Medulla oblongata (tissue), 1 donor: ENCODE data around the gene TRABD2B.
A peak's percentile ranks its signal among the peaks of the same experiment; 100 is the strongest.

ENCODE experiments used
- DNase-seq: peaks from one replicate; pipeline ENCODE4 v3.0.0-alpha.2; 2015; ENCODE audit errors: extremely low spot score

Gene TRABD2B

DNA sequence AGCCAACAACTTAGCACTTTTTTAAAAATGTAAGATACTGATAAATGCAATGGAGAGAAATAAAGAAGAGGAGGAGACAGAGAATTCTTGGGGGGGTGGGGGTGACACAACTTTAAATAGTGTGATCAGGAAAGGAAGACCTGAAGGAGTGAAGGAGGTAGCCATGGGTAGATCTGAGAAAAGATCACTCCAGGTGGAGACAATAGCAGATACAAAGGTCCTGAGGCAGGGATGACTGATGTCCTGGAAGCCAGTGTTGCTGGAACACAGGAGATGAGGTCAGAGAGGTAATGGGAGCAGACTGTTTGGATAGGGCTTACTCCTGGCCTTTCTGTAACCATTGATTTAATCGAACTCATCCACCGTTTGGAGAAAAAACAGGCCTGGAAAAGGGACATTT lies 24.6 kb upstream of the TRABD2B start:
- DNase-seq, result no peak

DNA sequence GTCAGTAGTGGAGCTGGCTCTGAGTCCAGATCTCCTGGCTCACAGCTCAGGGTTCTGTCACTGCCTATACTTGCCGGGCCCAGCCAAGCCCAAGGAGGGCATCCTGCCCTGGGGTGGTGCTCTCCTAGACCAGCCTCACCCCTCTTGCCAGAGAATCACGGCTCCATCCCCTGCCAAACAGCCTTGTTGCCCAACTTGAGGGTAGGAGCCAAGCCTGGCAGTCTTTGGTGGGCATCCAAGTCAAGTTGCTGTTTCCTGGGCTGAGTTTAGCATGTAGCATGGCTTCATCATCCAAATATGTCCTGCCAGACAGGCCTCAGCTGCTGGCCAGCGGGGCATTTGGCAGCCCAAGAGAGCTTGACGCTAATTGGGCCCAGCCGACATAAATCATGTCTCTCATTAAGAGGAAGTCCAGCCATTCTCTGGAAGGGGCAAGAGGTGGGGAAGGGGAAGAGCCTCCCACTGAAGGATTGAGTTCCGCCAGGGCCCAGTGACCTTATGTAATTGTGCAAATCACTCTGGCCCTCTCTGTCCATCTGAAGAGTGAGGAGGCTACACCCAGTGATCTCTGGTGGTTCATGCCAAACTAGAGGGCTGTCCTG lies 22.6 kb upstream of the TRABD2B start:
- peak; percentile 64 for DNase-seq

DNA sequence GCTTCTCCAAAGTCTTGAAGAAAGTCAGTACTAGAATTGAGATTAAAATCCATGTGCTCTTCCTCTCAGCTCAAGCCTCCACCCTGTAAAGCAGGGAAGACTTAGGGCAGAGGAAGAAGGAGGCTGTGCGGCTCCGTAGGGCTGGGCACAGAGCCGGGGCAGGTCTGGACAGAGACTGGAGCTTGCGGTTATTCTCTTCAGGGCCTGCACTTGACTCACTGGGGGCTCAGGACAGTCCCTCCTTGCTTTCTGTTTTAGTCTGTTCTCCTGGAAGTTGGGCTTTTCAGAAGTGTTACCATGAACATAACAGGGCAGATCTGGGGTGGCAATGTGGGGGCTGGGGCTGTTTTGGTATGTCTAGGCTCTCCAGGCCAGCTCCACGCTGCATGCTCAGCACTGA lies 21.6 kb upstream of the TRABD2B start:
- no peak for DNase-seq

DNA sequence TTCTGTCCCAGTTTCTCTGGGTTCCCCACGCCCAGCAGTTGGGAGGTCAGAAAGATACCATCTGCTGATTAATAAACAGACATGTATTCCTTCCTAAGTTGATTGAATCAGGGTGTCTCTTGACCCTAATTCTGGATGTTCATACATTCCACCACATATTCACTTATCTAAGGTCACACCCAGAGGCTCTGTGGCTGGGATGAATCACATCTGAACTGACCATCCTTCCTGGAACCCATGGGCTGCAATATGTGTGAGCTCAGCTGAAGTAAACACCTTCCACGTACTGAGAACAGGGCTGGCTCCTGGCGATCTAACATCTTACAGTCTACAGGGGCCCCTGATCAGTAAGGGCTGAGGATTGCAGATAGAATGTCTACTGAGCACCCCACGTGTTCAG lies 20.5 kb upstream of the TRABD2B start:
- DNase-seq, result no peak

DNA sequence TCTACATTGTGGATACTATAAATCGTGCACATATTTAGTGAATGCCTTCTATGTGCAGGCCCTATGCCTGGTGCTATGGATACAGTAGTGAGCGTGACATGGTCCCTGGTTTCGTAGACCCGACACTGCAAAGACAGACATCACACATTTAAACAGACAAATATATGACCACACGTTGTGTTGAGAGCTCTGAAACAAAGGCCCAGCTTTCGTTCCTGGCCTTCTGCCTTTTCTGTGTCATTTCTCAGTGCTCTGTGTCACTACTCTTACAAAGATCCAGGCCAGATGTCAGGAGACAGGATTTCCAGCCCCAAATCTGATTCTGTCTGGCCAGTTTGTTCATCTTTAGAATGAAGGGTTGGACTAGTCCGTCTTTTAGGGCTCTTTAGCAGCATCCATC lies 19.3 kb upstream of the TRABD2B start:
- no peak for DNase-seq

DNA sequence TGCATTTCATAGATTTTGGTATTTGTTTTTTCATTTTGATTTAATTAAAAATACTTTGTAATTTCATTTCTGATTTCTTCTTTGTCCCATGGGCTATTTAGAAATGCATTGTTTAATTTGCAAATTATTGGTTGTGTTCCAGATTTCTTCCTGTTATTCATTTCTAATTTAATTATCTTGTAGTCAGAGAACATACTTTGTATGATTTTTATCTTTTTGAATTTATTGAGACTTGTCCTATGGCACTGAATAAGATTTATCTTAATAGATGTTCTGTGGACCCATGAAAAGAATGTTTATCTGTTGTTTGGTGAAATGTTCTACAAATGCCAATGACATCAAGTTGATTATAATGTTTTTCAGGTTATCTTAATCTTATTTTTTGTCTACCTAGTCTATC lies 16.1 kb upstream of the TRABD2B start:
- DNase-seq, result no peak

DNA sequence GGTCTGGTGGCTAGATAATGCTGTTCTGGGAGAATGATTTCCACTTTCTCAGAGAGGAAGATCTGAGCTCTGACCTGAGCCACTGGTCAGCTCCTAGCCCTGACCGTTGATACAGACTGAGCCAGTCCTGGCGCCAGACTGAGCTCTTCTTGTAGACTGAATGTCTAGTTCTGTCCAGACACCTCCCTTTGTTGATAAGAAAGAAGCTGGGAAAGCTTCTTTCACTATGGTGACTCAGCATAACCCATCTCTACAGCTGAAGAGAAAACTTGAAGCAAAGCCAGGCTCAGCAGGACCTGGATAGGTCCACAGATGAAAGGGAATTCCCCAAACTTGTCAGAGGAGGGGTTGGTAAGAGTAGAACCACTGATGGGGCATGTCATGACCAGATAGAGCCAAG lies 9.9 kb upstream of the TRABD2B start:
- no peak for DNase-seq

DNA sequence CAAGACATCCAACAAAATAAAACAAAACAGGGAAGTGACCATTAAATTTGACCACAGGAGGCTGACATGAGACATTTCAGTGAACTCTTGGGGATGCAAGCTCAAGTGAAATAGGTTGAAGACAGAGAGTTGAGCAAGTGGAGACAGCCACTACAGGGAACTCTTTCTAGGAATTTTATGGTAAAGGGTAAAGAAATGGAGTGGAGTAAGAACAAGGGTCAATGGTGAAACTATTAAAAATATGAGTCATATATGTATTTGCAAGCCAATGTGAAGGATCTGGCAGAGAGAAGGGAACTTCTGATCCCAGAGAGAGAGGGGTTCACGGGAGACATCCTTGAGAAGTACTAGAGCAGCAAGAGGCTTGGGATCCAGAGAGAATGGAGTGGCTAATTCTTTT lies 9.1 kb upstream of the TRABD2B start:
- no peak for DNase-seq

DNA sequence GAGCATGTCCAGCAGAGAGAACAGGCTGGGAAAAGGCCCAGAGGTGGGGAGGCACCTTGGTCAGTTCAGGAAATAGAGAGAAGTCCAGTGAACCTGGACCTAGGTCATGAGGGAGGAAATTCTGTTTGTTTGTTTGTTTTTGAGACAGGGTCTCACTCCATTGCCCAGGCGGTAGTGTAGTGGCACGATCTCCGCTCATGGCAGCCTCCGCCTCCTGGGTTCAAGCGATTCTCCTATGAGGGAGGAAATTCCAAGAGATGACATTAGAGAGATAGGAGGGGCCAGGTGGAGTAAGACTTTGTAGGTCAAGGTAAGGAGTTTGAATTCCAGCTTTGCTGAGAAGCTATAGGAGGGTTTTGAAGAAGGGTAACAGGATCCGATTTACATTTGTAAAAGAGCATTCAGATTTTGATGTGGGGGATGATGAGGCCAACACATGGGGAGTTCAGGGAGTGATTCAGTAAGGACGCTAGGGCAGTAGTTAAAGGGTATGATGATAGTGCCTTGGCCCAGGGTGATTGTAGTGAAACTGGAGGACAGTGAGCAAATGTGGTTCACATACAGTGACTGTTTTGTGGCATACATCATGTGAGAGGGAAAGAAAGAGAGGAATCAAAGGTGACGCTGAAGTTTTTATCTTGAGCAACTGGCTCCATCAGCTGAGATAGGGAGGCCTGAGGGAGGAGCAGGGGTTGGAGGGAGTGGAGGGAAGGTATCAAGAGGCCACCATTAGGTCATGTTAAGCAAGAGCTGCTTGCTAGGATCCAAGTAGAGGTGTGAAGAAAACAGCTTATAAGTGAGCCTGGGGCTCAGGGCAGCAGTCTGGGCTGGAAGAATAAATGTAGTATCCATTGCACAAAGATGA lies 8.3 kb upstream of the TRABD2B start:
- DNase-seq, result no peak

DNA sequence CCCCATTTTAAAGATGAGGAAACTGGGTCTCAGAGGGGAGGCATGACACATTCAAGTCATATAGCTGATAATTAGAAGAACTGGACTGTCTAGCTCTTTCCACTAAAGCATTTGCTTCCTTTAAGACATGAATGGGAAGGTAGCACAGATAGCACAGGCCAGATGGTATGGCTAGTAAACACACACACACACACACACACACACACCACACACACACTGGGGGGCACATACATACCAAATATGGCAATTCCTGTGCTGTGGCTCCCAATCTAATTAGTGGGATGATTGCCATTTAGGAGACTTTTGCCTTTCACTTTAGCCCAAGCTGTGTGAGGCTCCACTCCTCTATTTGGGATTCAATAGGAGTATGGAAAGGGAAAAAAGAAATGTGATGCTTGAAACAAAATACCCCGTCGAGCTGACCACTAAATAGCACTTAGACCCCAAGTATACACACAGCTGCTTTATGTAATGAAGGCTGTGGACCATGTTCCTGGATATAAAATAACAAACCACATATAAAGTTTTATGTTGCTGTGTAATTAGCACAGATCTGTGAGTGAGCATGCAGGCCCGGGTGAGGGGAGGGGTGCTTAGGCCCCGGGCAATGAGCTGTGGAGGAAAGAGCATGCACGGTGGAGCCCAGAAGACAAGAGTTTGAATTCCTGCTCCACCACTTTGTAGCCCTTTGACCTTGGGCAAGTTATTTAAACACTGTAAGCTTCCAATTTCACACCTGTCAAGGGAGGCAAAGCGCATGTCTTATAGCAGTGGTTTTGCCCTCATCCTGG lies 6.8 kb upstream of the TRABD2B start:
- DNase-seq, result no peak

DNA sequence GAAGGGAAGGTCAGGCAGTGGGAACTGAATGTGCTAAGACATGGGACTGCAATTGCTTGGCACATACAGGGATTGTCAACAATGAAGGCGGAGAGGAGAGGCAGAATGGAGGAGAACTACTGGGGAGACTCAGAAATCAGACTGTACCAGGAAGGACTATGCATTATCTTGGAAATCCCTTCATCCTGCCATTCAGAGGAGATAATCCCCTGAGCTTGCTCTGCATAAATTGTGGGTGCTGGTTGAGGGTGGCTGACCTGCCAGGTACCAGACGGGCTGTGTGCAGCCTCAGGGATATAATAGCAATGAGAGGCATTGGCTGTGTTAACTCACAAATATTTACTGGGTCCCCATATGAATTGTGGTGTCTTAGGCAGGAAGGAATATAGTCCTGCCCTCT lies 5.0 kb upstream of the TRABD2B start:
- no peak for DNase-seq

DNA sequence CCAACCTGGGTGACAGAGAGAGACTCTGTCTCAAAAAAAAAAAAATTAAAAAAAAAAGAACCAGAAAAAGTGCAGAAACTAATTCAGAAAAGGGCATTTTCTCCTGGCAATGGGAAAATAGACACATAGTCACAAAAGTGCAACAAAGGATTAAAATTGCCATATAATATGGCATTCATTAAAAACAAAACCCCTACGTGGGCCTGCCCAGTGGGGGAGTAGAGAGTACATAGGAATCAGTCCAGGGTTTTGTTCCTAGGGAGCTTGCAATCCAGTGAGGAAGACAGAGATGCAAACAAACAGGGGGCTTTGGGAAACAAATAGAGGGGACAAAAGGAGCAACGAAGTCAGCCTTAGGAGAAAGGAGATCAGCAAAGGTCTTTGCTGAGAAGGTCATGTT lies 4.5 kb upstream of the TRABD2B start:
- DNase-seq, result no peak

DNA sequence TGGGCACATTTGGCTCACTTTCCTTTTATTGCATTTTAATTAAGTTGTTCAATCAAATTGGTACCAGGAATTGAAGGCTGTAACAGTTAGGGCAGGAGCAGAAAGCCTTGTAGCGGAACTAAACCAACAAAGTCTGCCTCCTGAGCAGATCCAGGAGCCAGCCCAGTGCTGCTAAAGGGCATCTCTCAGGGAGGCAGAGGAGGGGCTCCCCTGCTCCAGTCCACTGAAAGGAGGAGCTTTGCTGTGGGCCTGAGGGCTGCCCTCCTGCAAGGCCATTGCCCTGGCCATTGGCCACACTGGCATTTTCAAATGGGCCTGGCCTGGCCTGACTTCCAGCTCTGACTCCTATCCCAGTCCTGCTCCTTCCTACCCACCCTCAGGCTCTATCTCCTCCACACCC lies 3.7 kb upstream of the TRABD2B start:
- DNase-seq, result no peak

DNA sequence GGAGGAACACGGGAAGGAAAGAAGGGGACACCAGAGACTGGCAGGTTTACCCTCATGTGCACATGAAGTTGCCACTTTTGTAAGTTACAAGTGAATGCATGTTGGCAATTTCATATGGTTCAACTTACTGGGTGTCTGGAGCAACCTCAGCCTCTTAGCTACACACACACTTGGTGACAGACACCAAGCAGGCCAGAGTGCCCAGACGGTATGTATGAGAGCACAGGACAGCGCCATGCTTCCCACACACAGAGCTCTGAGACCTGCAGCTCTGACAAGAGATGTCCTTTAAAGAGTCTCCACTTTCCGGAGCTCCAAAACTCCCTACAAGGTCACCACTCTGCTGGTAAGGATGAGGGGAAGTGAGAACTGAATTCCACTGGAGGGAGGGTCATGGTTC lies 1.9 kb upstream of the TRABD2B start:
- DNase-seq, result no peak

DNA sequence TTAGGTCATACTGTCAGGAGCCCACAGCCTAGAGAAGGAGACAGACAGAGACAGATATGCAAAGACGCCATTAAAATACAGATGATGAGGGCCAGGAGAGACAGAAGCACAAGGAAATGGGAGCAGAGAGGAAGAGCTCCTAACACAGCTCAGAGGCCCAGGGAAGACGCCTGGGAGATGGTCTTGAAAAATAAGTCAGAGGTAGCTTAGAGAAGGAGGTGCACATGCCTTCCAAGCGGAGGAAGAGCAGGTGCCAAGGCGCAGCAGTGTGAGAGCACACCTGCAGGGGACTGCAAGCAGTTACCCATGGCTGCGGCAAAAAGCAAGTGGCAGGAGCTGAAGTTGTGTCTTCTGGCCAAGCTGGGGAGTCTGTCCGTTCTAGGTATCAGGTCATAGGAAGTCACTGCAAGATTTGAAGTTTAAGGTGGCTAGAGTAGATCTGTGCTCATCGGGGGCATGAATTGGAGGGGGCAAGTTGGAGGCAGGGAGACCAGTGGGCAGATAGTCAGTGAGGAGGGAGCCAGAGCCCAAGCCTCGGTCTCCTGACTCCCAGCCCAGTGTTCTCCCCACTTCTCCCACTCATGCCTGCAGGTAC lies 1.3 kb upstream of the TRABD2B start:
- DNase-seq, result no peak

DNA sequence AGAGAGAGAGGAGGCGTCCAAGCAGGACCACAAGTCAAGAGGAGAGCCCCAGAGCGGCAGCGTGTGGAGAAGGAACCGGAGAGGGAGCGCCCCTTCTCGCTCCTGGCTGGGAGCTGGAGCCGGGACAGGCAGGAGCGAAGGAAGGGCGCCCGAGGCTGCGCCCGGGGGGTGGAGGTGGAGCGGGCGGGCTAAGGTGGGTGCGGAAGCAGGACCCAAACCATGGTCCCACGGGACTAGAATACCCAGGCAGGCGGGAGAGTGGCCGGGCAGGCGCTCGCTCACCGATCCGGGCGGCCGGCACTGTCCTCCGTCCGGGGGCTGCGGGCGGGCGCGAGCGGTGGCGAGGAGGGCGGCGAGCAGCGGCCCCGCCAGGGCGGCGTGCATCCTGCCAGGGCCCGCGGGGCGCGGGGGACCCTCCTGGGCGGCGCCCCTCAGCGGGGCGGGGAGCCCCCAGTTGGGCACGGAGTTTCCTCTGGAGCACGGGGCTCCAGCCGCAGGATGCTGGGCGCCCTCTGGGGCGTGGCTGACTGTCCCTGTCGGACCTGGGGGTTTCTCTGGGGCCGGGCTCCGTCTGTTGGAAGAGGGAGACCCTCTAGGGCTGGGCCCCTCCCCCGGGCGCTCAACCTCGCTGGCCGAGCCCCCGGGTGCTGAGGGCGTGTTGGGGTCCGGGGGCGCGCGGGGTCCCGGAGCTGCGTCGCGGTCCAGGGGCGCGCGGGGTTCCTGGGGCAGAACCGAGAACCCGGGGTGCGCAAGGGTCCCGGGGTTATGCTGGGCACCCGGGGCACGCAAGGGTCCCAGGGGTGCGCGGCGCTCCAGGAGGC lies 569 bp downstream of the TRABD2B start:
- DNase-seq, result no peak

DNA sequence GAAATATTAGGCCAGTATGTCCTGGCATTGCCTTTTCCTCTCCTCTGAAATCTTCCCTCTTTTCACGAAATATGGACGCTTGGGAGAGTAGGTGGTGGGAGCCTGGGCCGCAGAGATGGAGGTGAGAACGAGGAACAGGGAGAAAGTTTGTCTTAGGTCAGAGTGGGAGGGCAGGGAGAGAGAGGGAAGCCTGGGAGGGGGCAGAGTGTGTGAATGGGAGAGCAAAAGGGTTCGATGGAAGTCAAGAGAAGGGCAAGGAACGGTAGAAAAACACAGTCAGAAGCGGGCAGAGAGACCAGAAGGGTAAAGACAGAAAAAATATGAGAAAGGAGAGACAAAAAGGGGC lies 1.2 kb downstream of the TRABD2B start:
- no peak for DNase-seq

DNA sequence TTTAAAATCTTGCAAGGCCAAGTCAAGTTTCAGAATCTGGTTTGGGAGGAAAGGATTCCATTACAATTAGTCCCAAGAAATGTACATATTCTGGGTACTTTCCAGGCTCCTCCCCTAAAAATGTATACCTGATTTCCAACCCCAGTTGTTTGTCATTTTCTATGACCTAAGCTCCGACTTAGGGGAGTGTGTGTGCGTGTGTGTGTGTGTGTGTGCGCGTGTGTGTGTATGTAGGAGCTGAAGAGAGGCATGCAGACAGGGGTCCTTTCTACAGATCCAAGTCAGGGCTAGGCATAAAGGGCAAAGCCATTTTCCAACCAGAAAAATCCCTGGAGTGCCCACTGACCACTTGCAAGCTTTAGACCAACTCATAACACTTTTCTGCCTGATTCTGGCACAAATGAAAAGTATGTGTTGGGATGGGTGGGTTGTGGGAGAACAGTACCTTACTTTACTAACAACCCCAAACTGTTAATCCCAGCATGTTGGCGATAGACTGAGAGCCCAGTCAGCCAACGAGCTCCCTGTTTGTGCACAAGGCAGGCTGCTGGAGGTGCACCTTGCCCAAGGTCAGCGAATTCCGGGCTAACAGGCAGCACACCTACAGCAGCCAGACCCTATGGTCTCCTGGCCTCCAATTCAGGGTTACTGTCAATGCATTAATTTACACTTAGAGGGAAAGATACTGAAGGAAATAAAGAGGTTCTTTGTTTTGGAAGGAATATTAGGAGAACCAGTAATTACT lies 1.7 kb downstream of the TRABD2B start:
- no peak for DNase-seq

DNA sequence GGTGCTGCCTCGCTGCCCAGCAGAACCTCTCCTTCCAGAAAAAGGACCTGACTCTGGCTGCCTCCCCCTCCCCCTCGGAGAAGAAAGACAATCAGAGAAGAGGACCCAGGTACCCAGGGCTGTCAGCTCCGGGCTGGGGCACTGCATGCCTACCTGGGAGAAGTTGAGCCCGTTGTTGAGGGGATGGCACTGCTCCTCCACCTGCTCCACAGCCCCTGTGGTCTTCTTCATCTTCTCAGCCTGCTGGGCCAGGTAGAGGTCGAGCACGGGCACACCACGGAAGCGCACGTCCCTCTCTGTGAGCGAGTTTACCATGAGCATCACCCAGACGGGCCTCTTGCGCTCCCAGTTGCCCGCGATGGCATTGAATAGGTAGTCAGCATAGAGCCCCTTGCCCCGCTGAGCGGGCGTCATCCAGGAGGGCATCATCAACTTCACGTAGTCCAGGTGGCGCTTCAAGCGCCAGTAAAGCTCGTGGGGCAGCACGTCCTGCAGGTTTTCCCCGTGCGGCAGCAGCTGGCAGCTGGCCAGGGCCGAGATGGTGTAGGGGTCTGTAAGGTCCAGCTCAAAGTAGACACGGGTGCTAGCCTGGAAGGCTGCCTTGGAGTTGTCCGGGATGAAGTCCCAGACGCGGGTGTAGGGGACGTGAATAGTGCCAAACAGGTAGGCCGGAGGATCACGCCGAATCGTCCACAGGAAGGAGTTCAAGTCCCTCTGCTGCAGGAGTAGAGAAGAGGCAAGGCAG lies 3.1 kb downstream of the TRABD2B start:
- DNase-seq, result no peak

DNA sequence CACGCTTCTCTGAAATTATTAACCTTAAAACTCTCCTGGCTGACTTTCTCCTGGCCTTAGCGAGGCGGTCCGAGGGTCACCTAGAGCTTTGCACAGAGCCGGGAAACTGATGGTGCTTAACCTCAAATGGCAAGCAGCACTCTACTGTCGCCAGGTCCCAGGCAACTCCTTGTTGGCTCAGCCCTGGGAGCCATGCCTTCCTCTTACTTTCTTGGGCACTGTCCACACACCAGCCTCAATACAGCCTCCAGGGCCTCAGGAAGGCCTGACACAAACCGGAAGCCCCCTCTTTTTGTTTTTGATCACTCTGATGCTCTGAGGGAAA lies 3.8 kb downstream of the TRABD2B start:
- DNase-seq, result no peak
